WERI-Rb-1 (cell line): ENCODE results near the gene CST8.

Experiments
- DNase-seq: peaks from one replicate; pipeline ENCODE4 v3.0.0-alpha.2; 2020
- H3K27ac ChIP-seq: fragments of 250-450 bp; sonication (Bioruptor Pico); 2 replicates; pipeline ENCODE4 v1.5.1; 2020; ENCODE audit warnings: mild to moderate bottlenecking, moderate library complexity
- H3K27me3 ChIP-seq: fragments of 250-450 bp; sonication (Bioruptor Pico); 2 replicates; pipeline ENCODE4 v1.5.1; 2021; ENCODE audit warnings: mild to moderate bottlenecking, low read depth, moderate library complexity; ENCODE audit not compliant: insufficient read depth, severe bottlenecking
- H3K36me3 ChIP-seq: fragments of 250-450 bp; sonication (Bioruptor Pico); 2 replicates; pipeline ENCODE4 v1.5.1; 2020; ENCODE audit warnings: mild to moderate bottlenecking, moderate library complexity
- H3K4me3 ChIP-seq: 2 replicates; pipeline ENCODE4 v1.5.1; 2011; ENCODE audit warnings: low read depth, mild to moderate bottlenecking, control low read depth, low read length
- H3K9me3 ChIP-seq: fragments of 250-450 bp; sonication (Bioruptor Pico); 2 replicates; pipeline ENCODE4 v1.5.1; 2021; ENCODE audit warnings: mild to moderate bottlenecking, moderate library complexity; ENCODE audit not compliant: severe bottlenecking
- TF ChIP-seq, protein P1 (sequence below): IDR thresholded peaks from 2 replicates; pipeline ENCODE4 v1.5.1; 2011; ENCODE audit warnings: low read depth, mild to moderate bottlenecking, control low read depth, inconsistent platforms, low read length

The CST8 gene, protein sequence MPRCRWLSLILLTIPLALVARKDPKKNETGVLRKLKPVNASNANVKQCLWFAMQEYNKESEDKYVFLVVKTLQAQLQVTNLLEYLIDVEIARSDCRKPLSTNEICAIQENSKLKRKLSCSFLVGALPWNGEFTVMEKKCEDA

DNA sequence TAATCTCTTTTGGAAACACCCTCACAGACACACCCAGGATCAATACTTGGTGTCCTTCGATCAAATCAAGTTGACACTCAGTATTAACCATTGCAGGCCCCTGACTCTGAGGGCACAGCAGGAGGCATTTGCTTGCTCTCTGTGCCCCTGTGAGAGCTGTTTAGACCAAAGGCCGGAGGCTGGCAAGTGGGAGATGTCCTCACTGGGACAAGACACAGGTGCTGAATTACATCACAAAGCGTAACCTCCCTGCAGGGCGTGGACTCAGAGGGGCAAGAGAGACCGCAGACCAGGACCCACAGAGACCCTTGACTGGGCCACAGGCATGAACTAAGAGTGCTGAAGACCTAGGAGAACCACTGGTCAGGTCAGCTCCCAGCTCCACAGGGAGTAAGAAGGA, at the start of gene CST8:
CST8 (plus strand) TSS at position 301 of the 400 bp plus-strand sequence. CDS start 551 bp downstream, outside the sequence.
- no peak within 1 kb of the TSS for H3K4me3 ChIP-seq
- DNase-seq = no peak
- no peaks in the 10 kb centered on the region for H3K9me3 ChIP-seq
- TF ChIP-seq, protein P1, sequence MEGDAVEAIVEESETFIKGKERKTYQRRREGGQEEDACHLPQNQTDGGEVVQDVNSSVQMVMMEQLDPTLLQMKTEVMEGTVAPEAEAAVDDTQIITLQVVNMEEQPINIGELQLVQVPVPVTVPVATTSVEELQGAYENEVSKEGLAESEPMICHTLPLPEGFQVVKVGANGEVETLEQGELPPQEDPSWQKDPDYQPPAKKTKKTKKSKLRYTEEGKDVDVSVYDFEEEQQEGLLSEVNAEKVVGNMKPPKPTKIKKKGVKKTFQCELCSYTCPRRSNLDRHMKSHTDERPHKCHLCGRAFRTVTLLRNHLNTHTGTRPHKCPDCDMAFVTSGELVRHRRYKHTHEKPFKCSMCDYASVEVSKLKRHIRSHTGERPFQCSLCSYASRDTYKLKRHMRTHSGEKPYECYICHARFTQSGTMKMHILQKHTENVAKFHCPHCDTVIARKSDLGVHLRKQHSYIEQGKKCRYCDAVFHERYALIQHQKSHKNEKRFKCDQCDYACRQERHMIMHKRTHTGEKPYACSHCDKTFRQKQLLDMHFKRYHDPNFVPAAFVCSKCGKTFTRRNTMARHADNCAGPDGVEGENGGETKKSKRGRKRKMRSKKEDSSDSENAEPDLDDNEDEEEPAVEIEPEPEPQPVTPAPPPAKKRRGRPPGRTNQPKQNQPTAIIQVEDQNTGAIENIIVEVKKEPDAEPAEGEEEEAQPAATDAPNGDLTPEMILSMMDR = no peak
- H3K27ac ChIP-seq = no peak within 1 kb of the TSS
- H3K36me3 ChIP-seq = no peaks in the 10 kb centered on the region
- no peaks in the 10 kb centered on the region for H3K27me3 ChIP-seq

DNA sequence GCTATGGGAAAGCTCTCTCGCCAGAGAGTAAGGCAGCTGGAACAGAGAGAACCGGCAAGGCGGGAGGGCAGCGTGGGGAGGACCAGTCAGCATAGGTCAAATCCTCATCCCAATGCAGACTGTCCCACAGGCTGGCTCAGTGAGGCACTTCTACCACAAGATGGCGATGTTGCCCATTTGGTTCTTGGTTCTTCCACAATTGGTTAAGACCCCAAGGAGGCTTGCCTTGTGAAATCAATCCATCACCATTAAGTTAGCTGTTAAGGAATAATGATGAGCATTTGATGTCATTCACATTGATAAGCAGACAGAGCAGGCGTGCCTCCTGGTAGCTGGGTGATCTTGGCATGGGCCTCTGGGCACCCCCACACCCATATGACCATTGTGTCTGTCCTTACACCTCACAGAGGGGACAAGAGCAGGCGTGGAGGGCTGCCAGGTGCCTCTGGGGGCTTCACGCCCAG, 49.0 kb upstream of the CST8 start:
- DNase-seq = peak; percentile 85
- TF ChIP-seq, protein P1 = peak; percentile 95
- Histone ChIP-seq H3K36me3 (no peaks in the 10 kb centered on the region), H3K27ac (no peak overlapping the region), H3K9me3 (no peaks in the 10 kb centered on the region), H3K27me3 (no peaks in the 10 kb centered on the region), H3K4me3 (no peak overlapping the region)

DNA sequence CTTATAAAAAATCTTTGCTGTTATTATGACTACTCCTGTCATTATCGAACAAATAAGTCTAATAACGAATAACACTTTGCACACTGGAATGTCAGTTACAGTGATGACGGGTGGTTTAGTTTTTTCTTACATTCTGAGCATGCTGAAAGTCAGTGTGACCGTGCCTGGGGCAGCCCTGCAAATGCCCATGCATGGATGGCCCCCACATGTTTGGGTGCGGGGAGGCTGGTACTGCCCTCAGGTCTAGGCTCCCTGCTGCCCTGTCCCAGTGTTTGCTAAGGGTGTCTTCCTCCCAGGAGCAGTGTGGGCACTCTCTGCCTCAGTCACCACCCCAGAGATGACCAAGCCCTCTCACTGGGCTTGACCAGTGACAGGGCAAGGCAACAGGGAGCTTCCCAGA, 48.5 kb upstream of the CST8 start:
- no peaks in the 10 kb centered on the region for H3K36me3 ChIP-seq
- H3K9me3 ChIP-seq = no peaks in the 10 kb centered on the region
- no peak for DNase-seq
- H3K27me3 ChIP-seq = no peaks in the 10 kb centered on the region
- H3K27ac ChIP-seq = no peak overlapping the region
- TF ChIP-seq, protein P1 = no peak
- no peak overlapping the region for H3K4me3 ChIP-seq

DNA sequence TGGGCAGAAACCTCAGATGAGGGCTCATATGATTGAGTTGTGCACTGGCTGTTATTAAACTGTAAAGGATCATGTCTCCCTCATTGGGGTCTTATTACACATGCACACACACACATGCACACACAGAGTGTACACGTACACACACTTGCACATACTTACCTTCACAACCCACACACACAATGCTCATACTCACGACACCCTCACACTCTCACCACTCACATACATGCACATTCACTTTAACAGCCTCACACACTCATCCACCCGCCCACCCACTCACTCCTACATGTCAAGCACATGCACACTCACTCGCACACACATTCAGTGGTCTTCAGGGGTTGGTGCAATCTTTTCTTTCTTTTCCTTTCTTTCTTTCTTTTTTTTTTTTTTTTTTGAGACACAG, 46.1 kb upstream of the CST8 start:
- Histone ChIP-seq H3K4me3 (no peak overlapping the region), H3K36me3 (no peaks in the 10 kb centered on the region), H3K27ac (no peak overlapping the region), H3K27me3 (no peaks in the 10 kb centered on the region), H3K9me3 (no peaks in the 10 kb centered on the region)
- DNase-seq = no peak
- TF ChIP-seq, protein P1 = no peak

DNA sequence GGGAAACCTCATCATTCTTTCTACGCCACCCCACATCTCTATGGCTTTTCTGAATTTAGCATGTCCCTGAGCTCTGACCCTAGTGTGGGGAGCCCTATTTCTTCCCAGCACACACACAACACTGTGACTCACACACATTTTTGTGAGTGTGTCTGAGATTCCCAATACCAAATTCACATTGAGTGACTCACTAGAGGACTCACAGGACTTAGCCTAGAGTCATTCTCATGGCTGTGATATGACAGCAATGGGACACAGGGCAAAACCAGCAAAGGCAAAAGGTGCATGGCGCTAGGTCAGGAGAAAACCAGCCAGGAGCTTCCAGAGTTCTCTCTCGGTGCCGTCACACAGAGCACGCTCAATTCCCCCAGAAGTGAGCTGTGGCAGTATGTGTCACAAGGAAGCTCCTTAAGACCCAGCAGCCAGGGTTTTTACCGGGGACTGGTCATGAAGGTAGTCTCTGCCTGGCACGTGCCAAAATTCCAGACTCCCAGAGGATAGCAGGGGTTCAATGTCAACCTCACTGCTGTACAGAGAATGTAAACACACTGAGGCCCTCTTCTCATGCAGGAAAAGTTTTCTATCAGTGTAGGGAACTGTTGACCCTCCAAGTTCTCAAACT, 45.2 kb upstream of the CST8 start:
- Histone ChIP-seq H3K36me3 (no peaks in the 10 kb centered on the region), H3K27me3 (no peaks in the 10 kb centered on the region), H3K27ac (no peak overlapping the region), H3K4me3 (no peak overlapping the region), H3K9me3 (no peaks in the 10 kb centered on the region)
- TF ChIP-seq, protein P1 = no peak
- no peak for DNase-seq

DNA sequence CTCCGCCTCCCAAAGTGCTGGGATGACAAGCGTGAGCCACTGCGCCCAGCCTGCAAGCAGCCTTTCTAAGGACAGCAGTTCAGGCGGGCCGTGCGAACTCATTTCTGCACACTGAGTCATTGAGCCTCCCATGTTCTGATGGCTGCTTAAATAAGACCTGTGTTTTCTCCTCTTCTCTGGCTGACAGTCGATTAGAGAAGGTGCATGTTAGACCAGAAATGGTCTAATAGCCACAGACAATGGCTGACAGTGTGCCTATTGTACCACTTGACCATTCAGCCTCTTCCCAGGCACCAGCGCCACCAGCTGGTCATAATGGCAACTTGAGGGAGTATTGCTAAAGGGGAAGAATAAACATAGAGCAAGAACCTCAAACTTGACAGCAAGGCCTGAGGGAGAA, 44.4 kb upstream of the CST8 start:
- no peak overlapping the region for H3K4me3 ChIP-seq
- no peaks in the 10 kb centered on the region for H3K9me3 ChIP-seq
- no peak overlapping the region for H3K27ac ChIP-seq
- TF ChIP-seq, protein P1 = peak; percentile 75
- no peaks in the 10 kb centered on the region for H3K27me3 ChIP-seq
- DNase-seq = peak; percentile 83
- no peaks in the 10 kb centered on the region for H3K36me3 ChIP-seq
